GM19397 (cell line): ENCODE results near the gene D2HGDH.
"Not testable (repeated sequence)": the region's sequence is repeated elsewhere in the genome, so short reads cannot be mapped to it uniquely, and the experiment has no call there.

Experiments
- ATAC-seq: cut with Tn5 transposase; IDR thresholded peaks from one replicate; pipeline ENCODE4 v1.9.1; 2021; ENCODE audit warnings: mild to moderate bottlenecking, moderate library complexity; ENCODE audit not compliant: unreplicated experiment

D2HGDH gene

DNA sequence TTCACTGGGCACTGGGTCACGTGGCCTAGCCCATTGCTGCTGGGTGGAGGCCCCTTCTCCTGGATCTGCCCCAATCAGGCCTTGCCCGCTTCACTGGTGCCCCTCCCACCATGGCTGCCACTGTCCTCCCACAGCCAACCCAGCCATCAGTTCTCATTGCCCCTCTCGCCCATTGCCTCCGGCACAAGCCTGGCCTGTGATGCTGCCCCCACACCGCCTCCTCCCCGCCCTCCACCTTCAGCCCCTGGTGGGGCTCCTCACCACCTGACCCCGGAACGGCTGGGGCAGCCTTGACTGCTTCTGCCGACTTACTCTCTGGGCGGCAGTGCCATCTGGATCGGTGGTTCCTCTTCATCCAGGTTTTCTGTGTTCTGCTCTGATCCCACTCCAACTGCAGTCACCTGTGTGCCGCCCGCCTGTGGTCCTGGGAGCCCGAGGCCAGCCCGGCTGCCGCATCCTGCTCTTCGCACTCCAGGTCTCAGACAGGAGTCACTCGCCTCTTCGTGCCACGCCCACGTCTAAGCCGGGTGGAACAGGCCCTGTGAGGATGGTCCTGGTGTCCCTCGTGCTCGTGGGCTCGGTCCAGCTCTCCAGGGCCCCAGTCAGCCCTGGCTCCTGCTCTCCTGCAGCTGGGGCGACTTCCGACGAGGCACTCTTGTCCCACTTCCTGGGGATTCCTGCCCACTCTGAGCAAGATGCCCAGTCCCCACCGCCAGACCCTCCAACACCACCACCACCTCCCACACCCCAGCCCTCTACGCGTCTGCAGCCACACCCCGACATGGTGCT, 14.2 kb downstream of the D2HGDH start:
- ATAC-seq = no peak

GRCh38 chr2:241750076-241750840, 15.8 kb downstream of the D2HGDH start:
- ATAC-seq = no peak

GRCh38 chr2:241751152-241751551, 16.7 kb downstream of the D2HGDH start:
- no peak for ATAC-seq

- no peak for ATAC-seq
Measured at GRCh38 chr2:241751776-241752175, 17.3 kb downstream of the D2HGDH start.

GRCh38 chr2:241752253-241752652, 17.8 kb downstream of the D2HGDH start:
- no peak for ATAC-seq

DNA sequence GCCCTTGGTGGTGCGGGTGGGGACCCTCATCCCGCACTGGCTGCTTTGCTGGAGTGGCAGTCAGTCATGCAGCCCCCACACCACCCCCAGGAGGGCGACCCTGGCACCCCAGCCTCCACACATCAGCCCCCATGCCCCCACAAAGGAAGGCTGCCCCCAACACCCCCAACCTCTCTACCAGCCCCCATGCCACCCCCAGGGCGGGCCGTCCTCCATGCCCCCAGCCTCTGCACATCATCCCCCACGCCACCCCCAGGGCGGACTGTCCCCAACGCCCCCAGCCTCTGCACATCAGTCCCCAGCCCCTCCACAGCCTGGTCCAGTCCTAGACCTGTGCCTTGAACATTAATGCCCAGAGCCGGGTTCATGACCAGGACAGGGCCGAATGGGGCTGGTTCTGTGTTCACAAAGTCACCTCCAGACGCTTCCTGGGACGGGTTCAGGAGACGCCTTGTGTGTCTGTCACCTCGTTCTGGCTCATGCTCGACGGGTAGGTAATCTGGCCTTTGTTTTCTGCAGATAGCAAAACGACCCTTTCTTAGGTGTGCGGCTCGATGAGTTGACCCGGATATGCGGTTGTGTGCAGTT, 18.4 kb downstream of the D2HGDH start:
- no peak for ATAC-seq

- ATAC-seq = no peak
Measured at GRCh38 chr2:241753493-241753892, 19.1 kb downstream of the D2HGDH start.

DNA sequence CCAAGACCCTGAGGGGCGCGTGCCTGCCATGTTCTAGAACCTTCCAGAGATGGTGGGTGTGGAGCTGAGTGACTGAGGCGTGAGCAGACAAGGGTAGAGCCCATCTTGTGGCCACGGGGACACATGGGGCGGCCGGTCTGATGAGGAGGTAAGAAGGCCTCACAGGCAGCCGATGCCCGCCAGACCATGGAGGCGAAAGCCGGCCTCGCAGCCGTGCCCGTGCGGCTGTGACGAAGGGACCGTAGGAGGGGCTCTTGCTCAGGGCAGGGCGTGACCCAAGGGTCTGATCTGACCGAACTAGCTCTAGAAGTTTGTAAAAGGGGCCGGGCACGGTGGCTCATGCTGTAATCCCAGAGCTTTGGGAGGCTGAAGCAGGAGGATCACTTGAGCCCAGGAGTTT, 19.6 kb downstream of the D2HGDH start:
- ATAC-seq = no peak

DNA sequence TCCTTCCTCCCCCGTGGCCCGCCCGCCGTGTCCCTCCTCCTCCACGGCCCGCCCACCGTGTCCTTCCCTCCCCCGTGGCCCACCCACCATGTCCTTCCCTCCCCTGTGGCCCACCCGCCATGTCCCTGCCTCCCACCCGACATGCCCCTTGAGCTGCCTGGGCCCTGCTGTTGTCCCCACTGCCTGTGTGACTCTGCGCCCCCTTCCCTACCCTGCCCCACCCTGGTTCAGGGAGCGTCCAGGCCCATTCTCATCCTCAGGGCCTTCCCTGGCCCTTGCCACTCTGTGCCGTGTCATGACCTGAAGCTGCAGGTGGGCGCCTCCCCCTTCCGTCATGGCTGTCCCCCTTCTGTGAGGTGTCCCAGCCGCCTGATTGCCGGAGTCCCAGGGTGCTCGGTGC, 20.7 kb downstream of the D2HGDH start:
- ATAC-seq = no peak

DNA sequence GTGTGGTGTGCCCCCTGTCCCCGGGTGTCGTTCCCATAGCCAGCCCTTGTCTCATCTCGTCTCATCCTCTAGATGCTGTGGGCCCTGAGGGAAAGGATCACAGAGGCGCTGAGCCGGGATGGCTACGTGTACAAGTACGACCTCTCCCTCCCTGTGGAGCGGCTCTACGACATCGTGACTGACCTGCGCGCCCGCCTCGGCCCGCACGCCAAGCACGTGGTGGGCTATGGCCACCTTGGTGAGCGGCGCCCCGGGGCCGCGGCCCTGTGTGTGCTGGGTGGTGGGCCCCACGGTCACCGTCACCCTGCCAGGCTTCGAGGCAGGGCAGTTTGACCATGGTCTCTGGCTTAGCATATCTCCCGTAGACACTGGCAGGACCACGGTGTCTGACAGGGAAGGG, 21.3 kb downstream of the D2HGDH start:
- no peak for ATAC-seq

DNA sequence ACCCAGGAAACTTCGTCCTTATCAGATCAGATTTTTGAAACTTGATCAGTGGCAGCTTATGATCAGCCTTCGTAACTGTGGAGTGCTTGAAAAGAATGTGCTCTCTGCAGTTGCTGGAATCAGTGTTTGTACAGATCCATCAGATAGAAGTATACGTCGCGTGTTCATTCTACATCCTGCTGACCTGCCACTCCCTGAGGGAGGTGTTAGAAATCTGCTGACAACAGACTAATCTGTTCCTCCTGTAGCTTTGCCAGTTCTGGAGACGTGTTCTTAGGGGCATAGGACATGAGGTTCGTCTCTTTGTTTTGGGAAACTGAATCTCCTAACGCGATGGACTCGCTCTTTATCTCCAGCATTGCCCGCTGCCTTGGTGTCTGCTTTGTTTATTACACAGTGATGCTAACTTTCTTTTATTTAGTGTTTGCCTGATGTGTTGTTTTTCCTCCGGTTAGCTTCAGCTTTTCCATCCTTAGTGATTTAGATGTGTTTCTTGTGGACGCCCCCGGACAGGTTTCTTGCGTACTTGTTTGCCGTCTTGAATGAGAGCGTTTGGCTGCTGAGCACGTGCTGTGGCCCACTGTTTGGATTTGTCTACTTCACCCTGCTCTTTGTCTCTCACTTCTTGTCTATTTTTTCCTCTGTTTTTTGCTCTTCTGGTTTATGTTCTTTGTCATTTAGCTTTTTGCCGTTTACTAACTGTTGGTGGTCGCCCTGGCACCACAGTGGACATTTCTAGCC, 24.8 kb downstream of the D2HGDH start:
- no peak for ATAC-seq

GRCh38 chr2:241759893-241760292, 25.5 kb downstream of the D2HGDH start:
- not testable (repeated sequence) for ATAC-seq

DNA sequence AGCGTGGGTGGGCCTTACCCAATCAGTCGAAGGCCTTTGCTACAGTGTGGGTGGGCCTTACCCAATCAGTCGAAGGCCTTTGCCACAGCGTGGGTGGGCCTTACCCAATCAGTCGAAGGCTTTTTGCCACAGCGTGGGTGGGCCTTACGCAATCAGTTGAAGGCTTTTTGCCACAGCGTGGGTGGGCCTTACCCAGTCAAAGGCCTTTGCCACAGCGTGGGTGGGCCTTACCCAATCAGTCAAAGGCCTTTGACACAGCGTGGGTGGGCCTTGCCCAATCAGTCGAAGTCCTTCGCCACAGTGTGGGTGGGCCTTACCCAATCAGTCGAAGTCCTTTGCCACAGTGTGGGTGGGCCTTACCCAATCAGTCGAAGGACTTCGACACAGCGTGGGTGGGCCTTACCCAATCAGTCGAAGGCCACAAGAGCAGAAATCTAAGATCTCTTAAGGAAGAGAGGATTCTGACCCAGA, 25.9 kb downstream of the D2HGDH start:
- ATAC-seq = no peak

- no peak for ATAC-seq
Measured at GRCh38 chr2:241762321-241762932, 28.0 kb downstream of the D2HGDH start.

GRCh38 chr2:241762933-241763369, 28.5 kb downstream of the D2HGDH start:
- ATAC-seq = no peak

GRCh38 chr2:241763551-241764274, 29.3 kb downstream of the D2HGDH start:
- no peak for ATAC-seq

DNA sequence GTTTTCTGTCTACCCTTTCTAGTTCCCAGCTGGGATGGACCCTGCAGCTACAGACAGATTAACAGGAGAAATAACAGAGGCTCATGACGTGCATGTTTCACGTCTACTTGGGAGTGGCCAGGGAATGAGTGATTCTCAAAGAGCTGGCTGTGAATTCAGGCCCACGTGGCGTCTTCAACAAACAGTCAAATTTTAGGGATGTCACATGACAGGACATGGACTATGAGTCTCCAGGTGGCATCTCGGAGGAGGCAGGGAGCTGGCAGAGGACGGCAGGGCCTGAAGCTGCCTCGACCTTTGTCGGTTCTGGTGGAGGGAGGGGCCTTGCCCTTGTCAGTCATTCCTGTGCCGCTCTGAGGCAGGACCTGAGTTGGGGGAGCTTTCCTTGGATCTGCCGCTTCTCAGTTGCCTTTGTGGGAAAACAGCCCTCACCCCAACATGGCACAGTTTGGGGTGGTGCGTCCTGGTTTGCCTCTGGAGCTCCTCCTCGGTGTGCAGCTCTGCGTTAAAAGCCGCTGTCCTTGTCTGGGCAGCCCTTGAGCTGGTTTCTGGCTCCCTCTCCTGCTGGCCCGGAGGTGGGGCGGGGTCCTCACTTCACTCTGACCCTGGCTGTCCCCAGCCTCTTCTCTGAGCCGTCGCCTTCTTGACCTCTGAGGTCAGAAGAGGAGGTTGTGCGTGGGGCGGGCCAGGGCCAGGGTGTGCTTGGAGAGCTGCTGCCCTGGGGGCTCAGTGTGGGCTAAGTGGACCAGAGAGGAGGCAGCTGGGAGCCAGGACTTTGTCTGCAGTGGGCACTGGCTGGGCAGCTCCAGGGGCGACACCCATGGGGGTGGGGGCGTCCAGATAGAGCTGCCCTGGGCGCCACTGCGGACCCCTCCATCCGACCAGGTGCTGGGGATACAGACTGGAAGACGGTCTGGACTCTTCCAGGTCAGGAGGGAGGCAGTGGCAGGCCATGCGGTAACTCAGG, 30.1 kb downstream of the D2HGDH start:
- no peak for ATAC-seq

- ATAC-seq = no peak
Measured at GRCh38 chr2:241767464-241768250, 33.2 kb downstream of the D2HGDH start.
